HG03342 (cell line): ENCODE measurements around the gene EIF2B4.
A peak's percentile ranks its signal among the peaks of the same experiment; 100 is the strongest.
"Not testable (repeated sequence)": the region's sequence is repeated elsewhere in the genome, so short reads cannot be mapped to it uniquely, and the experiment has no call there.

Source experiments
- ATAC-seq: cut with Tn5 transposase; IDR thresholded peaks from one replicate; pipeline ENCODE4 v1.9.1; 2021; ENCODE audit warnings: mild to moderate bottlenecking, moderate library complexity; ENCODE audit not compliant: unreplicated experiment

EIF2B4 gene

GRCh38 chr2:27378096-27378808 is 8.1 kb upstream of the EIF2B4 start:
- no peak for ATAC-seq

- ATAC-seq = no peak
Measured at GRCh38 chr2:27377618-27378095, 7.5 kb upstream of the EIF2B4 start.

GRCh38 chr2:27376866-27377617 is 6.9 kb upstream of the EIF2B4 start:
- ATAC-seq = no peak

GRCh38 chr2:27376151-27376865 is 6.2 kb upstream of the EIF2B4 start:
- ATAC-seq = no peak

GRCh38 chr2:27375513-27376099 is 5.5 kb upstream of the EIF2B4 start:
- no peak for ATAC-seq

GRCh38 chr2:27373567-27373966 is 3.4 kb upstream of the EIF2B4 start:
- ATAC-seq = no peak

- ATAC-seq = no peak
Measured at GRCh38 chr2:27372937-27373336, 2.8 kb upstream of the EIF2B4 start.

- ATAC-seq = peak; percentile 17
Measured at GRCh38 chr2:27370816-27371620, 880 bp upstream of the EIF2B4 start.

GRCh38 chr2:27369471-27370025 is 590 bp downstream of the EIF2B4 start:
- ATAC-seq = no peak

- ATAC-seq = no peak
Measured at GRCh38 chr2:27363933-27364332, 6.2 kb downstream of the EIF2B4 start.

GRCh38 chr2:27362678-27363420 is 7.3 kb downstream of the EIF2B4 start:
- no peak for ATAC-seq

GRCh38 chr2:27356382-27357181 is 13.6 kb downstream of the EIF2B4 start, which contains the start of gene GTF3C2:
TSS of gene GTF3C2 (minus strand) at chr2:27356764. CDS start at chr2:27343554, 13,210 bp downstream.
- ATAC-seq = peak; percentile 80

GRCh38 chr2:27356056-27356381 is 14.1 kb downstream of the EIF2B4 start:
- peak; percentile 36 for ATAC-seq

GRCh38 chr2:27354597-27354927 is 15.6 kb downstream of the EIF2B4 start:
- no peak for ATAC-seq

- ATAC-seq = no peak
Measured at GRCh38 chr2:27353762-27354596, 16.2 kb downstream of the EIF2B4 start.

GRCh38 chr2:27353386-27353761 is 16.8 kb downstream of the EIF2B4 start:
- not testable (repeated sequence) for ATAC-seq

- ATAC-seq = no peak
Measured at GRCh38 chr2:27351802-27352598, 18.1 kb downstream of the EIF2B4 start.
